Adipose tissue (tissue), 3 donors: Measurements from ENCODE around the gene TAAR9. TPM values are rescaled to one million over a fixed set of nuclear protein-coding genes. Genes with fewer than 3 reads are reported as not detected.

Experiments used
- H3K27ac ChIP-seq: one replicate; pipeline ENCODE4 v1.5.1; 2013; ENCODE audit warnings: low read depth, low read length
- WGBS, 3 donors: extraction: QIAGEN DNeasy Blood & Tissue Kit; methylation state at CpG; one replicate each; pipeline ENCODE4 v1.1.7; 2013; 5-methylcytosine and 5-hydroxymethylcytosine counted together
- polyA plus RNA-seq, 3 donors: library from polyadenylated mRNA; stranded (reverse); fragments of 200-250 nt; gene quantifications; one replicate each; pipeline ENCODE4 v1.2.3, GENCODE V29; 2013
- donor health status: healthy with polysubstance abuse.
- donor health status: Bipolar disorder and iron deficiency.
- donor health status: healthy.

The TAAR9 gene
- not detected for polyA plus RNA-seq

- no peak within 1 kb of the TSS for H3K27ac ChIP-seq
- 79 to 86% (median 85%) methylated on average over 4 of the region's 4 CpGs for WGBS, 3 donors
These were observed at the start of gene TAAR9 for GRCh38 chr6:132537977-132538376. TAAR9 (plus strand) TSS chr6:132538277; CDS start chr6:132538290, 13 bp downstream.

GRCh38 chr6:132489376-132489775 is 48.7 kb upstream of the TAAR9 start:
- no peak overlapping the region for H3K27ac ChIP-seq
- 89 to 93% (median 92%) methylated on average over 4 of the region's 4 CpGs for WGBS, 3 donors

- H3K27ac ChIP-seq: no peak overlapping the region
These were observed 48.1 kb upstream of the TAAR9 start for GRCh38 chr6:132490024-132490423.

GRCh38 chr6:132490478-132491204 is 47.4 kb upstream of the TAAR9 start:
- H3K27ac ChIP-seq: no peak overlapping the region
- WGBS, 3 donors: 67 to 88% (median 67%) methylated on average over 10 of the region's 10 CpGs

More at GRCh38 chr6:132490024-132490423, 48.1 kb upstream of the TAAR9 start:
- 39 to 62% (median 40%) methylated on average over 6 of the region's 6 CpGs for WGBS, 3 donors

GRCh38 chr6:132491303-132491702 is 46.8 kb upstream of the TAAR9 start:
- WGBS, 3 donors: 72 to 80% (median 78%) methylated on average over 5 of the region's 5 CpGs
- H3K27ac ChIP-seq: no peak overlapping the region

- no peak overlapping the region for H3K27ac ChIP-seq
These were observed 46.2 kb upstream of the TAAR9 start for GRCh38 chr6:132491881-132492280.

GRCh38 chr6:132494954-132495353 is 43.1 kb upstream of the TAAR9 start:
- WGBS, 3 donors: 78 to 92% (median 90%) methylated on average over 2 of the region's 2 CpGs
- no peak overlapping the region for H3K27ac ChIP-seq

More at GRCh38 chr6:132491881-132492280, 46.2 kb upstream of the TAAR9 start:
- WGBS, 3 donors: 78 to 91% (median 81%) methylated on average over 1 of the region's 1 CpG

GRCh38 chr6:132495604-132496079 is 42.4 kb upstream of the TAAR9 start:
- WGBS, 3 donors: 72 to 89% (median 77%) methylated on average over 2 of the region's 2 CpGs

GRCh38 chr6:132496519-132497180 is 41.4 kb upstream of the TAAR9 start:
- 32 to 43% (median 32%) methylated on average over 4 of the region's 4 CpGs for WGBS, 3 donors
- no peak overlapping the region for H3K27ac ChIP-seq

More at GRCh38 chr6:132495604-132496079, 42.4 kb upstream of the TAAR9 start:
- no peak overlapping the region for H3K27ac ChIP-seq

- no peak overlapping the region for H3K27ac ChIP-seq
- WGBS, 3 donors: 72 to 82% (median 74%) methylated on average over 3 of the region's 3 CpGs
These were observed 39.4 kb upstream of the TAAR9 start for GRCh38 chr6:132498638-132499037.

GRCh38 chr6:132499757-132500156 is 38.3 kb upstream of the TAAR9 start:
- H3K27ac ChIP-seq: no peak overlapping the region
- 46 to 63% (median 48%) methylated on average over 4 of the region's 4 CpGs for WGBS, 3 donors

GRCh38 chr6:132504757-132505156 is 33.3 kb upstream of the TAAR9 start:
- 67 to 79% (median 76%) methylated on average over 5 of the region's 5 CpGs for WGBS, 3 donors
- no peak overlapping the region for H3K27ac ChIP-seq

- no peak overlapping the region for H3K27ac ChIP-seq
- WGBS, 3 donors: 83 to 95% (median 95%) methylated on average over 1 of the region's 1 CpG
These were observed 32.9 kb upstream of the TAAR9 start for GRCh38 chr6:132505158-132505557.

GRCh38 chr6:132506461-132506860 is 31.6 kb upstream of the TAAR9 start:
- no peak overlapping the region for H3K27ac ChIP-seq
- 29 to 74% (median 73%) methylated on average over 2 of the region's 2 CpGs for WGBS, 3 donors

GRCh38 chr6:132506869-132507808 is 30.9 kb upstream of the TAAR9 start:
- no peak overlapping the region for H3K27ac ChIP-seq
- 97 to 98% (median 98%) methylated on average over 5 of the region's 5 CpGs for WGBS, 3 donors

GRCh38 chr6:132511210-132511830 is 26.8 kb upstream of the TAAR9 start:
- no peak overlapping the region for H3K27ac ChIP-seq
- 29 to 50% (median 45%) methylated on average over 4 of the region's 4 CpGs for WGBS, 3 donors

- H3K27ac ChIP-seq: no peak overlapping the region
- 12 to 21% (median 15%) methylated on average over 2 of the region's 2 CpGs for WGBS, 3 donors
These were observed 26.3 kb upstream of the TAAR9 start for GRCh38 chr6:132511831-132512220.

- 0 to 1% (median 0%) methylated on average over 7 of the region's 7 CpGs for WGBS, 3 donors
- H3K27ac ChIP-seq: no peak overlapping the region
These were observed 25.8 kb upstream of the TAAR9 start for GRCh38 chr6:132512342-132512637.
